SK-N-SH (cell line): ENCODE results near the gene CAMK4. TPM values are rescaled to one million over a fixed set of nuclear protein-coding genes. Genes with fewer than 3 reads are reported as not detected.

Source experiments
- CTCF ChIA-PET: fragments of 300-600, 350-600 bp; formaldehyde crosslinking; extraction: SDS; loops from one replicate; lab custom pipeline; 2021; lab: Yijun Ruan, JAX
- POLR2A ChIA-PET: fragments of 350-600 bp; sonication (Branson Sonifier 250); formaldehyde crosslinking; extraction: SDS; loops from one replicate; lab custom pipeline; 2020; ENCODE audit warnings: antibody characterized with exemption, inconsistent platforms; lab: Yijun Ruan, JAX
- DNase-seq: peaks from one replicate; pipeline ENCODE4 v3.0.0; 2012
- H2AFZ ChIP-seq: fragments of 200-600 bp; sonication (generic); 2 replicates; pipeline ENCODE4 v1.8.1; 2016; ENCODE audit warnings: antibody characterized with exemption, mild to moderate bottlenecking, low read depth
- H3F3A ChIP-seq: fragments of 200-600 bp; sonication (generic); replicated peaks from 2 replicates; pipeline ENCODE3; 2016; ENCODE audit warnings: antibody characterized with exemption, mild to moderate bottlenecking; ENCODE audit not compliant: insufficient read depth
- H3K27ac ChIP-seq, 2 experiments: fragments of 200-500 bp in 1 of 2; fragments of 200-600 bp in 1 of 2; sonication (Bioruptor generic) in 1 of 2; sonication (generic), shearing (Covaris generic) in 1 of 2; 2 replicates each; pipeline versions ENCODE4 v1.5.1 to v1.6.1; 2014 to 2016; ENCODE audit warnings: low read depth in 2 of 2, inconsistent platforms in 1 of 2, low read length in 1 of 2, mild to moderate bottlenecking in 1 of 2, mixed read lengths in 1 of 2
- H3K27me3 ChIP-seq: fragments of 200-600 bp; sonication (generic), shearing (Covaris generic); 2 replicates; pipeline ENCODE4 v1.6.1; 2016; ENCODE audit warnings: mixed run types; ENCODE audit not compliant: insufficient read depth
- H3K36me3 ChIP-seq, 2 experiments: fragments of 200-500 bp in 1 of 2; fragments of 200-600 bp in 1 of 2; sonication (Bioruptor generic) in 1 of 2; sonication (generic) in 1 of 2; replicated peaks in 1 of 2; 2 replicates each; pipeline versions ENCODE3 to v1.5.1; 2014 to 2016; ENCODE audit warnings: low read length in 1 of 2, mild to moderate bottlenecking in 1 of 2; ENCODE audit not compliant: insufficient read depth in 2 of 2, control insufficient read depth in 1 of 2
- H3K4me1 ChIP-seq, 2 experiments: fragments of 200-500 bp in 1 of 2; fragments of 200-600 bp in 1 of 2; sonication (Bioruptor generic) in 1 of 2; sonication (generic), shearing (Covaris generic) in 1 of 2; 2 replicates each; pipeline versions ENCODE4 v1.5.1 to v1.6.1; 2014 to 2016; ENCODE audit warnings: low read depth in 1 of 2, low read length in 1 of 2, mixed run types in 1 of 2; ENCODE audit not compliant: insufficient read depth in 2 of 2, control insufficient read depth in 1 of 2
- H3K4me2 ChIP-seq: fragments of 200-600 bp; sonication (generic), shearing (Covaris generic); 2 replicates; pipeline ENCODE4 v1.6.1; 2017; ENCODE audit warnings: mixed run types
- H3K4me3 ChIP-seq, 2 experiments: fragments of 200-500 bp in 1 of 2; fragments of 200-600 bp in 1 of 2; sonication (Bioruptor generic) in 1 of 2; sonication (generic), shearing (Covaris generic) in 1 of 2; 2 replicates each; pipeline versions ENCODE4 v1.5.1 to v1.8.1; 2014 to 2016; ENCODE audit warnings: low read depth in 2 of 2, inconsistent platforms in 1 of 2, low read length in 1 of 2, mild to moderate bottlenecking in 1 of 2, mixed read lengths in 1 of 2, moderate library complexity in 1 of 2
- H3K79me2 ChIP-seq: fragments of 200-600 bp; sonication (generic); 2 replicates; pipeline ENCODE4 v1.8.1; 2017; ENCODE audit warnings: mild to moderate bottlenecking; ENCODE audit not compliant: insufficient read depth
- H3K9ac ChIP-seq: fragments of 200-600 bp; sonication (generic); 2 replicates; pipeline ENCODE4 v1.6.1; 2017; ENCODE audit warnings: mixed run types
- H3K9me2 ChIP-seq: fragments of 200-600 bp; sonication (generic); 2 replicates; pipeline ENCODE4 v1.6.1; 2017; ENCODE audit warnings: mixed run types
- H3K9me3 ChIP-seq: fragments of 200-600 bp; sonication (generic); 2 replicates; pipeline ENCODE4 v1.6.1; 2017; ENCODE audit warnings: mixed run types, mild to moderate bottlenecking, moderate library complexity
- H4K20me1 ChIP-seq: fragments of 200-600 bp; sonication (generic); 2 replicates; pipeline ENCODE4 v1.6.1; 2017; ENCODE audit warnings: mild to moderate bottlenecking, mixed run types; ENCODE audit not compliant: insufficient read depth
- CHD2 ChIP-seq: fragments of 150-350 bp; IDR thresholded peaks from 2 replicates; pipeline ENCODE4 v1.6.1; 2018; ENCODE audit warnings: low read length; ENCODE audit not compliant: partially characterized antibody
- EZH2phosphoT487 ChIP-seq: fragments of 200-600 bp; sonication (generic); IDR thresholded peaks from 2 replicates; pipeline ENCODE4 v1.6.1; 2017; ENCODE audit warnings: low read depth, mixed run types, mild to moderate bottlenecking, antibody characterized with exemption, moderate library complexity, borderline replicate concordance
- FOSL2 ChIP-seq: IDR thresholded peaks from 2 replicates; pipeline ENCODE4 v1.4.0; 2012; ENCODE audit warnings: low read depth, mild to moderate bottlenecking, moderate library complexity, borderline replicate concordance
- JUND ChIP-seq: IDR thresholded peaks from 2 replicates; pipeline ENCODE4 v1.4.0; 2012
- MEF2A ChIP-seq: IDR thresholded peaks from 2 replicates; pipeline ENCODE4 v1.4.0; 2012; ENCODE audit warnings: low read depth, borderline replicate concordance
- POLR2AphosphoS5 ChIP-seq: IDR thresholded peaks from 2 replicates; pipeline ENCODE4 v1.6.1; 2012; ENCODE audit warnings: low read depth, low read length
- RCOR1 ChIP-seq: fragments of 150-350 bp; IDR thresholded peaks from 2 replicates; pipeline ENCODE4 v1.6.1; 2017; ENCODE audit warnings: antibody characterized with exemption, low read length
- REST ChIP-seq: IDR thresholded peaks from 2 replicates; pipeline ENCODE4 v1.6.1; 2012; ENCODE audit warnings: mild to moderate bottlenecking, low read depth, low read length, moderate library complexity
- RXRA ChIP-seq: IDR thresholded peaks from 2 replicates; pipeline ENCODE4 v1.4.0; 2012; ENCODE audit warnings: low read depth, mild to moderate bottlenecking, borderline replicate concordance
- TAF1 ChIP-seq: IDR thresholded peaks from 2 replicates; pipeline ENCODE4 v1.6.1; 2012; ENCODE audit warnings: low read depth, mild to moderate bottlenecking, low read length, moderate library complexity, borderline replicate concordance
- TEAD4 ChIP-seq: IDR thresholded peaks from 2 replicates; pipeline ENCODE4 v1.4.0; 2012; ENCODE audit warnings: mild to moderate bottlenecking, borderline replicate concordance; ENCODE audit not compliant: insufficient read depth
- YY1 ChIP-seq: IDR thresholded peaks from 2 replicates; pipeline ENCODE4 v1.4.0; 2012; ENCODE audit warnings: low read depth, mild to moderate bottlenecking
- WGBS: methylation state at CpG from one replicate; pipeline ENCODE4 v1.1.6; 2017; ENCODE audit warnings: low lambda C conversion rate; 5-methylcytosine and 5-hydroxymethylcytosine counted together
- polyA plus RNA-seq, 3 experiments: library from polyadenylated mRNA; depleted of rRNA; stranded (reverse); fragments of >200 nt; gene quantifications; 2 replicates each; pipeline ENCODE4 v1.2.3, GENCODE V29; 2012
- TF ChIP-seq, protein P1 (sequence below): IDR thresholded peaks from 2 replicates; pipeline ENCODE4 v1.4.0; 2012; ENCODE audit warnings: low read depth
- TF ChIP-seq, protein P2 (sequence below): IDR thresholded peaks from 2 replicates; pipeline ENCODE4 v1.4.0; 2012; ENCODE audit warnings: low read depth, borderline replicate concordance

The CAMK4 gene
- polyA plus RNA-seq, 1 of the 3 experiments (the other 2 are of a cell fraction): 4.1 TPM

- TF ChIP-seq, protein P1, sequence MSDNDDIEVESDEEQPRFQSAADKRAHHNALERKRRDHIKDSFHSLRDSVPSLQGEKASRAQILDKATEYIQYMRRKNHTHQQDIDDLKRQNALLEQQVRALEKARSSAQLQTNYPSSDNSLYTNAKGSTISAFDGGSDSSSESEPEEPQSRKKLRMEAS: no peak
- TF ChIP-seq CHD2: no peak
- TF ChIP-seq RXRA: no peak
- no peak for TF ChIP-seq EZH2phosphoT487
These were observed 306.1 kb downstream of the CAMK4 start (continued) for GRCh38 chr5:111530298-111530740.

- no peak for DNase-seq
- TF ChIP-seq MEF2A (no peak), POLR2AphosphoS5 (no peak), TEAD4 (no peak), CHD2 (no peak), TAF1 (no peak), RXRA (no peak), JUND (no peak), FOSL2 (no peak), RCOR1 (no peak), REST (no peak), YY1 (no peak)
- TF ChIP-seq, protein P2, sequence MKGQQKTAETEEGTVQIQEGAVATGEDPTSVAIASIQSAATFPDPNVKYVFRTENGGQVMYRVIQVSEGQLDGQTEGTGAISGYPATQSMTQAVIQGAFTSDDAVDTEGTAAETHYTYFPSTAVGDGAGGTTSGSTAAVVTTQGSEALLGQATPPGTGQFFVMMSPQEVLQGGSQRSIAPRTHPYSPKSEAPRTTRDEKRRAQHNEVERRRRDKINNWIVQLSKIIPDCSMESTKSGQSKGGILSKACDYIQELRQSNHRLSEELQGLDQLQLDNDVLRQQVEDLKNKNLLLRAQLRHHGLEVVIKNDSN: no peak
- H4K20me1 ChIP-seq: no peaks in the 10 kb centered on the region
- H3K79me2 ChIP-seq: no peaks in the 10 kb centered on the region
- H3K4me1 ChIP-seq: peaks cover 0 to 28% of the 10 kb centered on the region in 2 experiments; a peak in 3 of 4 replicates
- H3K9me3 ChIP-seq: no peaks in the 10 kb centered on the region
- no peak overlapping the region for H3K9ac ChIP-seq
- 70% methylated on average over 5 of the region's 5 CpGs for WGBS
- no peaks in the 10 kb centered on the region for H3F3A ChIP-seq
- H3K9me2 ChIP-seq: no peaks in the 10 kb centered on the region
- ChIA-PET CTCF (interaction anchor here (0.5 to 2.4 kb wide), 5 partner anchors 9 to 22 kb away, joined by 3 to 13 read pairs (median 4); no protein-coding TSS in a partner anchor), POLR2A (no interaction called here)
- H3K4me2 ChIP-seq: no peak overlapping the region
- H3K27me3 ChIP-seq: no peaks in the 10 kb centered on the region
- H3K36me3 ChIP-seq: no peaks in the 10 kb centered on the region
- no peak overlapping the region for H3K4me3 ChIP-seq
- peak overlapping the region in 1 of 2 experiments; percentile 55; a peak in 3 of 4 replicates for H3K27ac ChIP-seq
- no peak overlapping the region for H2AFZ ChIP-seq
These were observed 308.9 kb downstream of the CAMK4 start for GRCh38 chr5:111532886-111533582.
